MM.1S (cell line): ENCODE data around the gene ART5.
A peak's percentile ranks its signal among the peaks of the same experiment; 100 is the strongest.

Source experiments
- DNase-seq: peaks from one replicate; pipeline ENCODE4 v3.0.0-alpha.2; 2015
- H2AFZ ChIP-seq: fragments of 300-600 bp; sonication (generic); 2 replicates; pipeline ENCODE4 v1.6.0; 2016; ENCODE audit warnings: antibody characterized with exemption, low read length
- H3F3A ChIP-seq: fragments of 300-600 bp; sonication (generic); 2 replicates; pipeline ENCODE4 v1.6.1; 2016; ENCODE audit warnings: mild to moderate bottlenecking, antibody characterized with exemption, low read length, moderate library complexity, mixed read lengths; ENCODE audit not compliant: insufficient read depth
- H3K27ac ChIP-seq: fragments of 300-600 bp; sonication (generic); 2 replicates; pipeline ENCODE4 v1.5.1; 2016; ENCODE audit warnings: mild to moderate bottlenecking, low read length
- H3K27me3 ChIP-seq: fragments of 300-600 bp; sonication (generic); replicated peaks from 2 replicates; pipeline ENCODE4 v1.6.0; 2016; ENCODE audit warnings: low read length; ENCODE audit not compliant: insufficient read depth
- H3K36me3 ChIP-seq: fragments of 300-600 bp; sonication (generic); replicated peaks from 2 replicates; pipeline ENCODE4 v1.6.1; 2016; ENCODE audit warnings: mild to moderate bottlenecking, low read length, mixed read lengths; ENCODE audit not compliant: insufficient read depth
- H3K4me1 ChIP-seq: fragments of 300-600 bp; sonication (generic); 2 replicates; pipeline ENCODE4 v1.6.1; 2016; ENCODE audit warnings: low read length, mixed read lengths
- H3K4me2 ChIP-seq: fragments of 300-600 bp; sonication (generic); 2 replicates; pipeline ENCODE4 v1.6.0; 2016; ENCODE audit warnings: low read depth, low read length
- H3K4me3 ChIP-seq: fragments of 300-600 bp; sonication (generic); 2 replicates; pipeline ENCODE4 v1.5.1; 2016; ENCODE audit warnings: low read length, mixed read lengths
- H3K79me2 ChIP-seq: fragments of 300-600 bp; sonication (generic); 2 replicates; pipeline ENCODE4 v1.6.1; 2016; ENCODE audit warnings: mixed run types, low read length, mixed read lengths
- H3K9ac ChIP-seq: fragments of 300-600 bp; sonication (generic); 2 replicates; pipeline ENCODE4 v1.6.1; 2016; ENCODE audit warnings: low read length, mixed read lengths
- H3K9me2 ChIP-seq: fragments of 300-600 bp; sonication (generic); replicated peaks from 2 replicates; pipeline ENCODE4 v1.6.1; 2016; ENCODE audit warnings: mild to moderate bottlenecking, low read length, mixed read lengths; ENCODE audit not compliant: insufficient read depth
- H3K9me3 ChIP-seq: fragments of 300-600 bp; sonication (generic); replicated peaks from 2 replicates; pipeline ENCODE4 v1.6.1; 2016; ENCODE audit warnings: mild to moderate bottlenecking, low read length, mixed read lengths; ENCODE audit not compliant: insufficient read depth
- H4K20me1 ChIP-seq: fragments of 300-600 bp; sonication (generic); 2 replicates; pipeline ENCODE4 v1.6.1; 2016; ENCODE audit warnings: mild to moderate bottlenecking, low read length, moderate library complexity, mixed read lengths; ENCODE audit not compliant: insufficient read depth
- CTCF ChIP-seq: fragments of 300-600 bp; sonication (generic); IDR thresholded peaks from 2 replicates; pipeline ENCODE4 v1.5.1; 2016; ENCODE audit warnings: antibody characterized with exemption, low read length, mixed read lengths
- EZH2 ChIP-seq: fragments of 300-600 bp; sonication (generic); optimal IDR thresholded peaks from 2 replicates; pipeline ENCODE3; 2017; ENCODE audit warnings: low read depth, mild to moderate bottlenecking, antibody characterized with exemption, low read length, mixed read lengths
- EZH2phosphoT487 ChIP-seq: fragments of 300-600 bp; sonication (generic); IDR thresholded peaks from 2 replicates; pipeline ENCODE4 v1.6.1; 2018; ENCODE audit warnings: antibody characterized with exemption, low read length

Gene ART5

GRCh38 chr11:3641701-3642070 lies at the start of gene ART5:
Gene ART5 (minus strand): TSS chr11:3641992. CDS start chr11:3641862, 130 bp downstream.
- H3K36me3 ChIP-seq: no peaks in the 10 kb centered on the region
- H3K27ac ChIP-seq: no peak within 1 kb of the TSS
- H3K79me2 ChIP-seq: no peaks in the 10 kb centered on the region
- no peaks in the 10 kb centered on the region for H3F3A ChIP-seq
- DNase-seq: no peak
- peak within 1 kb of the TSS; percentile 45 for H3K4me3 ChIP-seq
- H2AFZ ChIP-seq: peak within 1 kb of the TSS; percentile 74
- H3K4me1 ChIP-seq: 0 out of 2 replicates have a peak, but pooled peaks cover 3% of the 10 kb centered on the region
- 0 out of 2 replicates have a peak, but pooled peaks cover 8% of the 10 kb centered on the region for H3K27me3 ChIP-seq
- peak within 1 kb of the TSS; percentile 43 for H3K4me2 ChIP-seq
- no peaks in the 10 kb centered on the region for H3K9me3 ChIP-seq
- no peaks in the 10 kb centered on the region for H4K20me1 ChIP-seq
- no peak for TF ChIP-seq EZH2phosphoT487
- TF ChIP-seq CTCF: no peak
- no peak for TF ChIP-seq EZH2
- H3K9ac ChIP-seq: no peak within 1 kb of the TSS; the same call in 1 of the 2 replicates
- H3K9me2 ChIP-seq: no peaks in the 10 kb centered on the region

- Histone ChIP-seq H3K79me2 (no peaks in the 10 kb centered on the region), H3K9ac (no peak overlapping the region), H3K9me2 (no peaks in the 10 kb centered on the region), H3K4me2 (no peak overlapping the region), H3K4me1 (no peaks in the 10 kb centered on the region), H3K4me3 (no peak overlapping the region), H3F3A (no peaks in the 10 kb centered on the region), H3K36me3 (peaks cover 5% of the 10 kb centered on the region; the same call in 1 of the 2 replicates), H3K27me3 (no peaks in the 10 kb centered on the region), H4K20me1 (no peaks in the 10 kb centered on the region), H2AFZ (no peak overlapping the region), H3K27ac (no peak overlapping the region), H3K9me3 (no peaks in the 10 kb centered on the region)
- DNase-seq: no peak
- no peak for TF ChIP-seq CTCF
- no peak for TF ChIP-seq EZH2
- TF ChIP-seq EZH2phosphoT487: no peak
Measured at GRCh38 chr11:3686751-3687150, 45.0 kb upstream of the ART5 start.

GRCh38 chr11:3685923-3686322 lies 44.1 kb upstream of the ART5 start:
- Histone ChIP-seq H3K79me2 (no peaks in the 10 kb centered on the region), H3K36me3 (peaks cover 5% of the 10 kb centered on the region; the same call in 1 of the 2 replicates), H3K9me3 (no peaks in the 10 kb centered on the region), H3K9me2 (no peaks in the 10 kb centered on the region), H3K9ac (no peak overlapping the region), H3F3A (no peaks in the 10 kb centered on the region), H2AFZ (no peak overlapping the region), H3K4me3 (no peak overlapping the region), H3K27ac (no peak overlapping the region), H3K27me3 (no peaks in the 10 kb centered on the region), H3K4me1 (no peaks in the 10 kb centered on the region), H4K20me1 (no peaks in the 10 kb centered on the region), H3K4me2 (no peak overlapping the region)
- TF ChIP-seq EZH2: no peak
- TF ChIP-seq EZH2phosphoT487: no peak
- no peak for TF ChIP-seq CTCF
- no peak for DNase-seq
